ENCODE measurements around the gene FANCC.

- TF ChIP-seq CTCF (conservative IDR thresholded peaks at IDR 0.05 in 1 of 2, IDR thresholded peaks at IDR 0.05 in 1 of 2; ENCODE audit: low read depth in 1 of 2, low read length in 2 of 2) (no peak), EZH2 (IDR thresholded peaks at IDR 0.05; ENCODE audit: low read length, missing control alignments) (no peak)
Observed at GRCh38 chr9:95089257-95090022, 228.1 kb downstream of the FANCC start.
